C4-2B (cell line): ENCODE measurements around the gene PDCD1.

Source experiments
- CTCF ChIP-seq: fragments of 450-650 bp; conservative IDR thresholded peaks from 2 replicates; pipeline ENCODE4 v1.5.1; 2017; ENCODE audit warnings: mild to moderate bottlenecking
- ZFX ChIP-seq: fragments of 450-650 bp; IDR thresholded peaks from 2 replicates; pipeline ENCODE4 v1.6.1; 2017

GRCh38 chr2:241859436-241860183 lies 916 bp upstream of the PDCD1 start:
- TF ChIP-seq CTCF = no peak; the same call in 1 of the 2 replicates
- no peak for TF ChIP-seq ZFX
